HEK293 (cell line): ENCODE results near the gene AGXT2.

Experiments
- CTCF ChIA-PET: fragments of 350-600 bp; formaldehyde crosslinking; extraction: SDS; loops from one replicate; lab custom pipeline; 2021; ENCODE audit warnings: antibody characterized with exemption; lab: Yijun Ruan, JAX
- POLR2A ChIA-PET: fragments of 300-600 bp; formaldehyde crosslinking; extraction: SDS; loops from one replicate; lab custom pipeline; 2020; ENCODE audit warnings: antibody characterized with exemption, inconsistent platforms; lab: Yijun Ruan, JAX
- H3K27ac ChIP-seq: fragments of 200-500 bp; sonication (Bioruptor generic); 2 replicates; pipeline ENCODE4 v1.5.1; 2014; ENCODE audit warnings: low read depth, low read length, control low read depth, inconsistent platforms; ENCODE audit errors: extremely low read depth
- H3K36me3 ChIP-seq, 2 experiments: fragments of 200-500 bp in 1 of 2; sonication (Bioruptor generic) in 1 of 2; 1 replicate in 1 of 2; 2 replicates in 1 of 2; pipeline ENCODE4 v1.5.1; 2014 to 2017; ENCODE audit warnings: inconsistent platforms in 2 of 2, low read length in 2 of 2; ENCODE audit not compliant: control insufficient read depth in 2 of 2, insufficient read depth in 1 of 2
- H3K4me1 ChIP-seq: fragments of 200-500 bp; sonication (Bioruptor generic); 2 replicates; pipeline ENCODE4 v1.5.1; 2014; ENCODE audit warnings: mild to moderate bottlenecking, low read length, inconsistent platforms; ENCODE audit not compliant: control insufficient read depth, insufficient read depth
- H3K4me3 ChIP-seq: 2 replicates; pipeline ENCODE4 v1.5.1; 2011; ENCODE audit warnings: low read depth, mild to moderate bottlenecking, control low read depth, low read length, moderate library complexity
- H3K9me3 ChIP-seq: fragments of 200-500 bp; sonication (Bioruptor generic); 2 replicates; pipeline ENCODE4 v1.5.1; 2014; ENCODE audit warnings: low read depth, low read length, inconsistent platforms; ENCODE audit not compliant: control insufficient read depth, insufficient read depth
- KLF16 ChIP-seq: fragments of 450-650 bp; formaldehyde crosslinking; IDR thresholded peaks from 2 replicates; pipeline ENCODE4 v1.5.1; 2017; ENCODE audit warnings: missing biosample characterization, missing genetic modification characterization
- OVOL3 ChIP-seq: fragments of 450-650 bp; formaldehyde crosslinking; IDR thresholded peaks from 2 replicates; pipeline ENCODE4 v1.5.1; 2016; ENCODE audit warnings: missing biosample characterization, missing genetic modification characterization
- WT1 ChIP-seq: fragments of 450-650 bp; formaldehyde crosslinking; IDR thresholded peaks from 2 replicates; pipeline ENCODE4 v1.5.1; 2016; ENCODE audit warnings: missing biosample characterization, missing genetic modification characterization
- ZNF114 ChIP-seq: fragments of 450-650 bp; formaldehyde crosslinking; IDR thresholded peaks from 2 replicates; pipeline ENCODE4 v1.5.0; 2017; ENCODE audit warnings: missing biosample characterization, missing genetic modification characterization
- ZNF211 ChIP-seq: fragments of 450-650 bp; formaldehyde crosslinking; IDR thresholded peaks from 2 replicates; pipeline ENCODE4 v1.5.1; 2016; ENCODE audit warnings: low read depth, missing biosample characterization, missing genetic modification characterization
- ZNF354C ChIP-seq: fragments of 450-650 bp; formaldehyde crosslinking; IDR thresholded peaks from 2 replicates; pipeline ENCODE4 v1.5.1; 2016; ENCODE audit warnings: missing biosample characterization, missing genetic modification characterization, low read depth, borderline replicate concordance
- ZNF423 ChIP-seq: fragments of 450-650 bp; formaldehyde crosslinking; IDR thresholded peaks from 2 replicates; pipeline ENCODE4 v1.5.1; 2016; ENCODE audit warnings: missing biosample characterization, missing genetic modification characterization
- ZNF501 ChIP-seq: fragments of 450-650 bp; formaldehyde crosslinking; IDR thresholded peaks from 2 replicates; pipeline ENCODE4 v1.5.1; 2016; ENCODE audit warnings: missing biosample characterization, missing genetic modification characterization
- ZNF600 ChIP-seq: fragments of 450-650 bp; formaldehyde crosslinking; IDR thresholded peaks from 2 replicates; pipeline ENCODE4 v1.5.1; 2016; ENCODE audit warnings: missing biosample characterization, missing genetic modification characterization
- TF ChIP-seq, protein P1 (sequence below): fragments of 450-650 bp; formaldehyde crosslinking; IDR thresholded peaks from 2 replicates; pipeline ENCODE4 v1.5.1; 2017; ENCODE audit warnings: missing biosample characterization, missing genetic modification characterization
- TF ChIP-seq, protein P2 (sequence below): fragments of 450-650 bp; formaldehyde crosslinking; IDR thresholded peaks from 2 replicates; pipeline ENCODE4 v1.5.1; 2016; ENCODE audit warnings: missing biosample characterization, missing genetic modification characterization
- TF ChIP-seq, protein P3 (sequence below): fragments of 450-650 bp; formaldehyde crosslinking; IDR thresholded peaks from 2 replicates; pipeline ENCODE4 v1.5.1; 2016; ENCODE audit warnings: missing biosample characterization, missing genetic modification characterization
- TF ChIP-seq, protein P4 (sequence below): fragments of 450-650 bp; formaldehyde crosslinking; IDR thresholded peaks from 2 replicates; pipeline ENCODE4 v1.5.1; 2016; ENCODE audit warnings: missing biosample characterization, missing genetic modification characterization
- TF ChIP-seq, protein P5 (sequence below): fragments of 450-650 bp; formaldehyde crosslinking; IDR thresholded peaks from 2 replicates; pipeline ENCODE4 v1.5.1; 2016; ENCODE audit warnings: missing biosample characterization, missing genetic modification characterization
- TF ChIP-seq, protein P6 (sequence below): fragments of 450-650 bp; IDR thresholded peaks from 2 replicates; pipeline ENCODE4 v1.5.1; 2018; ENCODE audit warnings: missing biosample characterization, missing genetic modification characterization

The AGXT2 gene

DNA sequence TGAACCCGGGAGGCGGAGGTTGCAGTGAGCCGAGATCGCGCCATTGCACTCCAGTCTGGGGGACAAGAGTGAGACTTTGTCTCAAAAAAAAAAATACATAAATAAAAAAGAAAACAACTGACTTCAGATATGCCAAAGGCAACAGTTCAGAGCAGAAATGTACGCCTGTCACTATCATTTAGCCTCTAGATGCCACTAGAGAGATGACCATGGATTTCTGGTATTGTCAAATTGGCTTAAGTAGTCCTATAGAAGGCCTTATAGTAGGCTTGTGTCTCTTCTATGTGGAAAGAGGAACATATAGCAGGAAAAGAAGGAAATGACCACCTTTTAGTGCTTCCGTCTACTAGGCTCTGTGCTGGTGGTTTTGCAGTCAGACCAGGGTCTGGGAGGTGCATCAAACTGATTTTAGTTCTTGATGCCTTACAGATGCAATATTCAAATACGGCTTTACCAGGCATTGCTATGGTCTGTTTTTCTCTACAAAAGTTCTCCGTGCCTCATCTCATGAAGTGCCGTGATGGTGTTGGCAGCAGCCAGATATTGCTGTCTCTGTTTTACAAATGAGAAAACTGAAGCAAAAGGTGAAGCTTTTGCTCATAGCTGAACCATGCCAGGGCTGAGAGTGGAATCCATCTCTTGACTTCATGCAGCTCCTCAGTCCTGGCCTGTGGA, 17.2 kb downstream of the AGXT2 start:
- H3K9me3 ChIP-seq = no peaks in the 10 kb centered on the region
- POLR2A ChIA-PET = no interaction called here

More for the DNA sequence above, 17.2 kb downstream of the AGXT2 start:
- TF ChIP-seq, protein P1, sequence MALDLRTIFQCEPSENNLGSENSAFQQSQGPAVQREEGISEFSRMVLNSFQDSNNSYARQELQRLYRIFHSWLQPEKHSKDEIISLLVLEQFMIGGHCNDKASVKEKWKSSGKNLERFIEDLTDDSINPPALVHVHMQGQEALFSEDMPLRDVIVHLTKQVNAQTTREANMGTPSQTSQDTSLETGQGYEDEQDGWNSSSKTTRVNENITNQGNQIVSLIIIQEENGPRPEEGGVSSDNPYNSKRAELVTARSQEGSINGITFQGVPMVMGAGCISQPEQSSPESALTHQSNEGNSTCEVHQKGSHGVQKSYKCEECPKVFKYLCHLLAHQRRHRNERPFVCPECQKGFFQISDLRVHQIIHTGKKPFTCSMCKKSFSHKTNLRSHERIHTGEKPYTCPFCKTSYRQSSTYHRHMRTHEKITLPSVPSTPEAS (tag by site-specific recombination) = no peak
- TF ChIP-seq ZNF114 (tag by site-specific recombination) (no peak), ZNF423 (no peak), OVOL3 (no peak), KLF16 (tag by site-specific recombination) (no peak), ZNF354C (tag by site-specific recombination) (no peak), ZNF211 (tag by site-specific recombination) (no peak), WT1 (tag by site-specific recombination) (no peak), ZNF501 (no peak), ZNF600 (tag by site-specific recombination) (no peak)
- TF ChIP-seq, protein P2, sequence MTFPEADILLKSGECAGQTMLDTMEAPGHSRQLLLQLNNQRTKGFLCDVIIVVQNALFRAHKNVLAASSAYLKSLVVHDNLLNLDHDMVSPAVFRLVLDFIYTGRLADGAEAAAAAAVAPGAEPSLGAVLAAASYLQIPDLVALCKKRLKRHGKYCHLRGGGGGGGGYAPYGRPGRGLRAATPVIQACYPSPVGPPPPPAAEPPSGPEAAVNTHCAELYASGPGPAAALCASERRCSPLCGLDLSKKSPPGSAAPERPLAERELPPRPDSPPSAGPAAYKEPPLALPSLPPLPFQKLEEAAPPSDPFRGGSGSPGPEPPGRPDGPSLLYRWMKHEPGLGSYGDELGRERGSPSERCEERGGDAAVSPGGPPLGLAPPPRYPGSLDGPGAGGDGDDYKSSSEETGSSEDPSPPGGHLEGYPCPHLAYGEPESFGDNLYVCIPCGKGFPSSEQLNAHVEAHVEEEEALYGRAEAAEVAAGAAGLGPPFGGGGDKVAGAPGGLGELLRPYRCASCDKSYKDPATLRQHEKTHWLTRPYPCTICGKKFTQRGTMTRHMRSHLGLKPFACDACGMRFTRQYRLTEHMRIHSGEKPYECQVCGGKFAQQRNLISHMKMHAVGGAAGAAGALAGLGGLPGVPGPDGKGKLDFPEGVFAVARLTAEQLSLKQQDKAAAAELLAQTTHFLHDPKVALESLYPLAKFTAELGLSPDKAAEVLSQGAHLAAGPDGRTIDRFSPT = no peak
- TF ChIP-seq, protein P3, sequence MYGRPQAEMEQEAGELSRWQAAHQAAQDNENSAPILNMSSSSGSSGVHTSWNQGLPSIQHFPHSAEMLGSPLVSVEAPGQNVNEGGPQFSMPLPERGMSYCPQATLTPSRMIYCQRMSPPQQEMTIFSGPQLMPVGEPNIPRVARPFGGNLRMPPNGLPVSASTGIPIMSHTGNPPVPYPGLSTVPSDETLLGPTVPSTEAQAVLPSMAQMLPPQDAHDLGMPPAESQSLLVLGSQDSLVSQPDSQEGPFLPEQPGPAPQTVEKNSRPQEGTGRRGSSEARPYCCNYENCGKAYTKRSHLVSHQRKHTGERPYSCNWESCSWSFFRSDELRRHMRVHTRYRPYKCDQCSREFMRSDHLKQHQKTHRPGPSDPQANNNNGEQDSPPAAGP (tag by site-specific recombination) = no peak
- TF ChIP-seq, protein P4, sequence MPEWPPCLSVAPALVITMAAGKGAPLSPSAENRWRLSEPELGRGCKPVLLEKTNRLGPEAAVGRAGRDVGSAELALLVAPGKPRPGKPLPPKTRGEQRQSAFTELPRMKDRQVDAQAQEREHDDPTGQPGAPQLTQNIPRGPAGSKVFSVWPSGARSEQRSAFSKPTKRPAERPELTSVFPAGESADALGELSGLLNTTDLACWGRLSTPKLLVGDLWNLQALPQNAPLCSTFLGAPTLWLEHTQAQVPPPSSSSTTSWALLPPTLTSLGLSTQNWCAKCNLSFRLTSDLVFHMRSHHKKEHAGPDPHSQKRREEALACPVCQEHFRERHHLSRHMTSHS = no peak
- TF ChIP-seq, protein P5, sequence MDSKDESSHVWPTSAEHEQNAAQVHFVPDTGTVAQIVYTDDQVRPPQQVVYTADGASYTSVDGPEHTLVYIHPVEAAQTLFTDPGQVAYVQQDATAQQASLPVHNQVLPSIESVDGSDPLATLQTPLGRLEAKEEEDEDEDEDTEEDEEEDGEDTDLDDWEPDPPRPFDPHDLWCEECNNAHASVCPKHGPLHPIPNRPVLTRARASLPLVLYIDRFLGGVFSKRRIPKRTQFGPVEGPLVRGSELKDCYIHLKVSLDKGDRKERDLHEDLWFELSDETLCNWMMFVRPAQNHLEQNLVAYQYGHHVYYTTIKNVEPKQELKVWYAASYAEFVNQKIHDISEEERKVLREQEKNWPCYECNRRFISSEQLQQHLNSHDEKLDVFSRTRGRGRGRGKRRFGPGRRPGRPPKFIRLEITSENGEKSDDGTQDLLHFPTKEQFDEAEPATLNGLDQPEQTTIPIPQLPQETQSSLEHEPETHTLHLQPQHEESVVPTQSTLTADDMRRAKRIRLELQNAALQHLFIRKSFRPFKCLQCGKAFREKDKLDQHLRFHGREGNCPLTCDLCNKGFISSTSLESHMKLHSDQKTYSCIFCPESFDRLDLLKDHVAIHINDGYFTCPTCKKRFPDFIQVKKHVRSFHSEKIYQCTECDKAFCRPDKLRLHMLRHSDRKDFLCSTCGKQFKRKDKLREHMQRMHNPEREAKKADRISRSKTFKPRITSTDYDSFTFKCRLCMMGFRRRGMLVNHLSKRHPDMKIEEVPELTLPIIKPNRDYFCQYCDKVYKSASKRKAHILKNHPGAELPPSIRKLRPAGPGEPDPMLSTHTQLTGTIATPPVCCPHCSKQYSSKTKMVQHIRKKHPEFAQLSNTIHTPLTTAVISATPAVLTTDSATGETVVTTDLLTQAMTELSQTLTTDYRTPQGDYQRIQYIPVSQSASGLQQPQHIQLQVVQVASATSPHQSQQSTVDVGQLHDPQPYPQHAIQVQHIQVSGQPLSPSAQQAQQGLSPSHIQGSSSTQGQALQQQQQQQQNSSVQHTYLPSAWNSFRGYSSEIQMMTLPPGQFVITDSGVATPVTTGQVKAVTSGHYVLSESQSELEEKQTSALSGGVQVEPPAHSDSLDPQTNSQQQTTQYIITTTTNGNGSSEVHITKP (tag by site-specific recombination) = no peak
- TF ChIP-seq, protein P6, sequence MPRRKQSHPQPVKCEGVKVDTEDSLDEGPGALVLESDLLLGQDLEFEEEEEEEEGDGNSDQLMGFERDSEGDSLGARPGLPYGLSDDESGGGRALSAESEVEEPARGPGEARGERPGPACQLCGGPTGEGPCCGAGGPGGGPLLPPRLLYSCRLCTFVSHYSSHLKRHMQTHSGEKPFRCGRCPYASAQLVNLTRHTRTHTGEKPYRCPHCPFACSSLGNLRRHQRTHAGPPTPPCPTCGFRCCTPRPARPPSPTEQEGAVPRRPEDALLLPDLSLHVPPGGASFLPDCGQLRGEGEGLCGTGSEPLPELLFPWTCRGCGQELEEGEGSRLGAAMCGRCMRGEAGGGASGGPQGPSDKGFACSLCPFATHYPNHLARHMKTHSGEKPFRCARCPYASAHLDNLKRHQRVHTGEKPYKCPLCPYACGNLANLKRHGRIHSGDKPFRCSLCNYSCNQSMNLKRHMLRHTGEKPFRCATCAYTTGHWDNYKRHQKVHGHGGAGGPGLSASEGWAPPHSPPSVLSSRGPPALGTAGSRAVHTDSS (tag by site-specific recombination) = no peak
- TF ChIP-seq, all 188 proteins: peak for 0
- Histone ChIP-seq H3K36me3 (no peaks in the 10 kb centered on the region), H3K4me3 (no peak overlapping the region), H3K4me1 (no peaks in the 10 kb centered on the region), H3K27ac (no peak overlapping the region)
- CTCF ChIA-PET = interaction anchor here (0.9 to 1.3 kb wide), 2 partner anchors 14 to 27 kb away, joined by 3 read pairs; no protein-coding TSS in a partner anchor
